Suprapubic skin (tissue), 4 donors: ENCODE results near the gene CEP72. TPM values are rescaled to one million over a fixed set of nuclear protein-coding genes. Genes with fewer than 3 reads are reported as not detected.
A peak's percentile ranks its signal among the peaks of the same experiment; 100 is the strongest.
"Not testable (repeated sequence)": the region's sequence is repeated elsewhere in the genome, so short reads cannot be mapped to it uniquely, and the experiment has no call there.

Source experiments
- DNase-seq, 2 donors: peaks; one replicate each; pipeline ENCODE4 v3.0.0-alpha.2; 2019; ENCODE audit warnings: low spot score in 2 of 2
- H3K27ac ChIP-seq: fragments of 200-600 bp; sonication (generic); one replicate; pipeline ENCODE4 v1.5.1; 2019
- H3K27me3 ChIP-seq: fragments of 200-600 bp; sonication (generic); one replicate; pipeline ENCODE4 v1.5.1; 2019
- H3K36me3 ChIP-seq: fragments of 200-600 bp; sonication (generic); one replicate; pipeline ENCODE4 v1.5.1; 2019
- H3K4me1 ChIP-seq: fragments of 200-600 bp; sonication (generic); one replicate; pipeline ENCODE4 v1.5.1; 2019
- H3K4me3 ChIP-seq: fragments of 200-600 bp; sonication (generic); one replicate; pipeline ENCODE4 v1.5.1; 2019; ENCODE audit warnings: mild to moderate bottlenecking
- H3K9me3 ChIP-seq: fragments of 200-600 bp; sonication (generic); one replicate; pipeline ENCODE4 v1.5.1; 2019
- CTCF ChIP-seq, 2 donors: fragments of 200-600 bp in 1 of 2; fragments of 450-650 bp in 1 of 2; sonication (generic) in 1 of 2; IDR thresholded peaks; one replicate each; pipeline ENCODE4 v1.5.1; 2016 to 2019; ENCODE audit warnings: antibody characterized with exemption in 2 of 2, mild to moderate bottlenecking in 1 of 2, moderate library complexity in 1 of 2
- EP300 ChIP-seq: sonication (generic); formaldehyde crosslinking; IDR thresholded peaks from one replicate; pipeline ENCODE4 v1.6.1; 2017; ENCODE audit warnings: antibody characterized with exemption
- POLR2A ChIP-seq, 2 donors: fragments of 450-650 bp; IDR thresholded peaks; one replicate each; pipeline ENCODE4 v1.6.1; 2017; ENCODE audit warnings: antibody characterized with exemption in 2 of 2, mild to moderate bottlenecking in 2 of 2, moderate library complexity in 2 of 2
- POLR2AphosphoS5 ChIP-seq, 3 donors: sonication (generic); formaldehyde crosslinking; IDR thresholded peaks; one replicate each; pipeline ENCODE4 v1.6.1; 2017; ENCODE audit warnings: antibody characterized with exemption in 3 of 3
- WGBS: methylation state at CpG from one replicate; pipeline ENCODE4 v1.1.5; 2018; 5-methylcytosine and 5-hydroxymethylcytosine counted together
- total RNA-seq, 4 donors: library from RNA; depleted of rRNA; stranded (reverse); fragments of >200 nt; gene quantifications; one replicate each; pipeline ENCODE4 v1.1.0, GENCODE V29; 2016

CEP72 gene
- total RNA-seq, 4 donors from 2014 or later, result 8.3 to 13.6 (median 10.9) TPM

- H3K36me3 ChIP-seq, result no peaks in the 10 kb centered on the region
- peak in 1 of 2 donors; percentile 74 for DNase-seq
- H3K27ac ChIP-seq, result no peak overlapping the region
- no peaks in the 10 kb centered on the region for H3K9me3 ChIP-seq
- H3K4me1 ChIP-seq, result no peaks in the 10 kb centered on the region
- TF ChIP-seq POLR2A (IDR thresholded peaks at IDR 0.05) (no peak), CTCF (IDR thresholded peaks at IDR 0.05) (no peak)
- H3K4me3 ChIP-seq, result no peak overlapping the region
- 72% methylated on average over 17 of the region's 30 CpGs for WGBS
- H3K27me3 ChIP-seq, result no peaks in the 10 kb centered on the region
Measured at GRCh38 chr5:683551-684481, 71.7 kb downstream of the CEP72 start.

- H3K36me3 ChIP-seq, result no peaks in the 10 kb centered on the region
- no peaks in the 10 kb centered on the region for H3K27me3 ChIP-seq
- WGBS, result 81% methylated on average over 16 of the region's 17 CpGs
- no peaks in the 10 kb centered on the region for H3K4me1 ChIP-seq
- no peak overlapping the region for H3K4me3 ChIP-seq
- no peak overlapping the region for H3K27ac ChIP-seq
- H3K9me3 ChIP-seq, result no peaks in the 10 kb centered on the region
- DNase-seq, result peak in 1 of 2 donors; percentile 61
- TF ChIP-seq POLR2A (IDR thresholded peaks at IDR 0.05), result no peak
Measured at GRCh38 chr5:684751-685216, 72.6 kb downstream of the CEP72 start.

GRCh38 chr5:685262-686171, 73.4 kb downstream of the CEP72 start:
- TF ChIP-seq CTCF (IDR thresholded peaks at IDR 0.05), result no peak
- no peak for TF ChIP-seq POLR2A (IDR thresholded peaks at IDR 0.05)
- no peak for TF ChIP-seq EP300
- no peak for TF ChIP-seq POLR2AphosphoS5 (IDR thresholded peaks at IDR 0.05)
- Histone ChIP-seq H3K9me3 (no peaks in the 10 kb centered on the region), H3K27ac (no peak overlapping the region), H3K4me3 (no peak overlapping the region), H3K27me3 (no peaks in the 10 kb centered on the region), H3K4me1 (no peaks in the 10 kb centered on the region), H3K36me3 (no peaks in the 10 kb centered on the region)
- peak in 1 of 2 donors; percentile 60 for DNase-seq
- WGBS, result 78% methylated on average over 12 of the region's 24 CpGs

- 90% methylated on average over 10 of the region's 12 CpGs for WGBS
- not testable (repeated sequence) for H3K4me1 ChIP-seq, DNase-seq
Measured at GRCh38 chr5:686172-686523, 74.0 kb downstream of the CEP72 start.

GRCh38 chr5:686936-687335, 74.8 kb downstream of the CEP72 start:
- 67% methylated on average over 6 of the region's 12 CpGs for WGBS
- not testable (repeated sequence) for DNase-seq

More at GRCh38 chr5:686172-686523, 74.0 kb downstream of the CEP72 start:
- H3K4me3 ChIP-seq, H3K36me3 ChIP-seq, H3K27ac ChIP-seq, H3K27me3 ChIP-seq, H3K9me3 ChIP-seq: not testable (repeated sequence)

GRCh38 chr5:688348-689010, 76.3 kb downstream of the CEP72 start:
- H3K4me3 ChIP-seq, H3K27me3 ChIP-seq, H3K4me1 ChIP-seq, H3K27ac ChIP-seq, H3K9me3 ChIP-seq, H3K36me3 ChIP-seq: not testable (repeated sequence)
- peak in 1 of 2 donors; percentile 66 for DNase-seq
- WGBS, result 82% methylated on average over 16 of the region's 30 CpGs

More at GRCh38 chr5:686936-687335, 74.8 kb downstream of the CEP72 start:
- not testable (repeated sequence) for H3K27me3 ChIP-seq, H3K4me1 ChIP-seq, H3K4me3 ChIP-seq, H3K9me3 ChIP-seq, H3K27ac ChIP-seq, H3K36me3 ChIP-seq

- not testable (repeated sequence) for H3K27me3 ChIP-seq, H3K4me3 ChIP-seq, H3K36me3 ChIP-seq, H3K27ac ChIP-seq, H3K9me3 ChIP-seq, DNase-seq
- peaks cover 11% of the 10 kb centered on the region for H3K4me1 ChIP-seq
- no CpG with 5 or more reads among the region's 12 CpGs for WGBS
Measured at GRCh38 chr5:690293-690692, 78.2 kb downstream of the CEP72 start.

- peaks cover 11% of the 10 kb centered on the region for H3K4me1 ChIP-seq
- not testable (repeated sequence) for H3K27ac ChIP-seq, H3K36me3 ChIP-seq, H3K27me3 ChIP-seq, H3K9me3 ChIP-seq, H3K4me3 ChIP-seq, DNase-seq
- WGBS, result no CpG with 5 or more reads among the region's 23 CpGs
Measured at GRCh38 chr5:691049-691448, 78.9 kb downstream of the CEP72 start.
